HepG2 (cell line): Measurements from ENCODE around the gene NPHP4. TPM values are rescaled to one million over a fixed set of nuclear protein-coding genes. Genes with fewer than 3 reads are reported as not detected.

Experiments used
- ATF7 ChIP-seq, 2 experiments: fragments of 450-650 bp in 1 of 2; sonication (generic) in 1 of 2; formaldehyde crosslinking in 1 of 2; IDR thresholded peaks; 2 replicates each; pipeline versions ENCODE4 v1.4.0 to v1.6.1; 2016 to 2020; ENCODE audit warnings: antibody characterized with exemption in 1 of 2, mild to moderate bottlenecking in 1 of 2, missing genetic modification reagents in 1 of 2
- ATF7-NPFF ChIP-seq: sonication (generic); formaldehyde crosslinking; IDR thresholded peaks from 2 replicates; pipeline ENCODE4 v1.8.1; 2023; ENCODE audit warnings: mild to moderate bottlenecking, low read depth, missing genetic modification reagents, moderate library complexity
- BRCA1 ChIP-seq: sonication (generic); formaldehyde crosslinking; IDR thresholded peaks from 2 replicates; pipeline ENCODE4 v1.4.0; 2020; ENCODE audit warnings: missing genetic modification reagents
- MAZ ChIP-seq, 2 experiments: sonication (generic) in 1 of 2; formaldehyde crosslinking in 1 of 2; IDR thresholded peaks; 2 replicates each; pipeline versions ENCODE4 v1.5.0 to v1.6.1; 2012 to 2020; ENCODE audit warnings: low read depth in 2 of 2, mild to moderate bottlenecking in 2 of 2, borderline replicate concordance in 1 of 2, improper control_type of control experiment in 1 of 2, low read length in 1 of 2, missing genetic modification reagents in 1 of 2, moderate library complexity in 1 of 2
- NFATC3 ChIP-seq: sonication (generic); formaldehyde crosslinking; IDR thresholded peaks from 2 replicates; pipeline ENCODE4 v1.5.1; 2020; ENCODE audit warnings: mild to moderate bottlenecking, missing genetic modification reagents
- RFXAP ChIP-seq: sonication (generic); formaldehyde crosslinking; IDR thresholded peaks from 2 replicates; pipeline ENCODE4 v1.4.0; 2020; ENCODE audit warnings: missing genetic modification reagents, borderline replicate concordance
- RNF2 ChIP-seq: fragments of 450-650 bp; conservative IDR thresholded peaks from 2 replicates; pipeline ENCODE4 v1.6.1; 2016; ENCODE audit warnings: low read depth
- SNAI1 ChIP-seq: sonication (generic); formaldehyde crosslinking; IDR thresholded peaks from 2 replicates; pipeline ENCODE4 v1.5.0; 2020; ENCODE audit warnings: mild to moderate bottlenecking, missing genetic modification reagents, borderline replicate concordance
- SP4 ChIP-seq: sonication (generic); formaldehyde crosslinking; IDR thresholded peaks from 2 replicates; pipeline ENCODE4 v1.8.1; 2023; ENCODE audit warnings: mild to moderate bottlenecking, missing genetic modification reagents
- TBX2 ChIP-seq: sonication (generic); formaldehyde crosslinking; IDR thresholded peaks from 2 replicates; pipeline ENCODE4 v1.5.0; 2020; ENCODE audit warnings: missing genetic modification reagents, mild to moderate bottlenecking, borderline replicate concordance
- YEATS2 ChIP-seq: sonication (generic); formaldehyde crosslinking; IDR thresholded peaks from 2 replicates; pipeline ENCODE4 v1.4.0; 2020; ENCODE audit warnings: missing genetic modification reagents, borderline replicate concordance
- ZNF225 ChIP-seq: sonication (generic); formaldehyde crosslinking; IDR thresholded peaks from 2 replicates; pipeline ENCODE4 v1.4.0; 2020; ENCODE audit warnings: mild to moderate bottlenecking, missing genetic modification reagents
- ZNF563 ChIP-seq: sonication (generic); formaldehyde crosslinking; IDR thresholded peaks from 2 replicates; pipeline ENCODE4 v1.8.0; 2022; ENCODE audit warnings: mild to moderate bottlenecking, moderate library complexity, missing genetic modification reagents
- ZNF674 ChIP-seq: sonication (generic); formaldehyde crosslinking; IDR thresholded peaks from 2 replicates; pipeline ENCODE4 v1.5.0; 2020; ENCODE audit warnings: low read depth, mild to moderate bottlenecking, missing genetic modification reagents
- ZNF7 ChIP-seq: IDR thresholded peaks from 2 replicates; pipeline ENCODE4 v1.6.1; 2016; ENCODE audit warnings: missing biosample characterization, missing genetic modification reagents
- polyA plus RNA-seq, 8 experiments: library from polyadenylated mRNA; depleted of rRNA in 3 of 8; stranded (reverse) in 7 of 8; unstranded in 1 of 8; fragments of >200 nt; fragmentation: Illumina TruSeq in 4 of 8; extraction: Trizol in 4 of 8; gene quantifications; 2 replicates each; pipeline versions ENCODE4 v1.2.1 to v1.2.3, GENCODE V29; 2011 to 2016; ENCODE audit warnings: low read depth in 4 of 8, missing spikeins in 1 of 8, mixed read lengths in 1 of 8; ENCODE audit not compliant: insufficient read depth in 1 of 8
- total RNA-seq, 5 experiments: library from RNA; depleted of rRNA; stranded (reverse); fragments of >200 nt; fragmentation: Illumina TruSeq; extraction: Trizol; gene quantifications; 2 replicates each; pipeline ENCODE4 v1.2.3, GENCODE V29; 2016; ENCODE audit warnings: low read depth in 1 of 5
- TF ChIP-seq, protein P1 (sequence below): sonication (generic); formaldehyde crosslinking; IDR thresholded peaks from 2 replicates; pipeline ENCODE4 v1.5.0; 2020; ENCODE audit warnings: mild to moderate bottlenecking, missing genetic modification reagents
- TF ChIP-seq, protein P2 (sequence below): sonication (generic); formaldehyde crosslinking; IDR thresholded peaks from 2 replicates; pipeline ENCODE4 v1.4.0; 2020; ENCODE audit warnings: missing genetic modification reagents; ENCODE audit errors: not compliant biosample characterization
- TF ChIP-seq, protein P3 (sequence below): sonication (generic); formaldehyde crosslinking; IDR thresholded peaks from 2 replicates; pipeline ENCODE4 v1.8.0; 2022; ENCODE audit warnings: missing genetic modification reagents, mild to moderate bottlenecking, borderline replicate concordance
- TF ChIP-seq, protein P4 (sequence below): sonication (generic); formaldehyde crosslinking; IDR thresholded peaks from 2 replicates; pipeline ENCODE4 v1.5.1; 2020; ENCODE audit warnings: missing genetic modification reagents, mild to moderate bottlenecking, borderline replicate concordance

NPHP4 gene
- total and polyA plus RNA-seq, 2 of the 13 experiments (the other 11 are each of a cell fraction or from before 2014, with no cell fraction given), result 4.4 to 6.8 TPM

DNA sequence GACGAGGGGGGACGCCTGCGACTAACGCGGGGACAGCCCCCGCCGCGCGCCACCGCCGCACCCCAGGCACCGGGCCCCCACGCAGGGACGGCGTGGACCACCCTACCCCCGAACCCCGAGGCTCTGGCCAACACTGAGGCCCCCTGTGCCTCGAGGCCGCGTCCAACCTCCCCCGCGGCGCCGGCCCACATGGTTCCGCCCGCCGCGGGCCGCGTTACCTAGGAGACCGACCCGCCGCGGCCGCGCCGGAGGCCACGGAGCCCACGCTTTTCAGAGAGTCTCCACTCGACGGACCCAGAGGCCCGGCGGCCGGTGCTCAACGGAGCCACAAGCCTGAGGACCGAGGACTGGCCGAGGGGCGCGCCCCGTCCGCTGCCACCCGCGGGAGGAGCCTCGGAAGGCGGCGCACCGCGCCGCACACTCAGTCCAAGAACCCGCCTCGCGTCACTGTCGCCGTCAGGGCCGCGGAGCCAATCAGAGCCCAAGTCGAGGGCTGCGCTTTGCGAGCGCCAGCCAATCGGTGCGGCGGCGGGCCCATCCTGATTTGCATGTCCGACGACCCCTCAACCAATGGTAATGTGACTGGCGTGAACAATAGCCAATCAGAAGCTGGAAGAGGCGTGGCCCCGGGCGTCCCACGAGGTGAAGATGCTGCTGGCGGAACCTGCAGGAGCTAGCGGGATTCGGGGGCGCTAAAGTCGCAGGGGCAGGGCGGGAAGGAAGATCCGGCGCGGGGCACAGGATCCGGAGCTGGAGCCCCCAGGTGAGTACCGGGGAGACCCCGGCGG lies at the start of gene NPHP4 (continued):
- TF ChIP-seq MAZ (IDR thresholded peaks at IDR 0.05; ENCODE audit: borderline replicate concordance, low read depth, low read length) (no peak), MAZ (CRISPR knock-in tag; IDR thresholded peaks at IDR 0.05; ENCODE audit: low read depth) (0 out of 2 replicates have a peak, but pooled peaks have one; percentile 32), SNAI1 (CRISPR knock-in tag) (0 out of 2 replicates have a peak, but pooled peaks have one; percentile 47), ZNF225 (CRISPR knock-in tag) (no peak), ZNF7 (CRISPR knock-in tag) (no peak), NFATC3 (CRISPR knock-in tag) (0 out of 2 replicates have a peak, but pooled peaks have one; percentile 41), BRCA1 (CRISPR knock-in tag) (0 out of 2 replicates have a peak, but pooled peaks have one; percentile 23), ATF7 (IDR thresholded peaks at IDR 0.05) (peak; percentile 58; the same call in 1 of the 2 replicates), ATF7 (CRISPR knock-in tag; IDR thresholded peaks at IDR 0.05) (no peak), YEATS2 (CRISPR knock-in tag) (peak; percentile 39), ZNF563 (no peak), ZNF674 (CRISPR knock-in tag) (no peak), SP4 (peak; percentile 96), TBX2 (CRISPR knock-in tag) (peak; percentile 68), RFXAP (CRISPR knock-in tag) (peak; percentile 96), RNF2 (peak; percentile 73; the same call in 1 of the 2 replicates), ATF7-NPFF (CRISPR knock-in tag) (no peak)
- TF ChIP-seq, protein P1, sequence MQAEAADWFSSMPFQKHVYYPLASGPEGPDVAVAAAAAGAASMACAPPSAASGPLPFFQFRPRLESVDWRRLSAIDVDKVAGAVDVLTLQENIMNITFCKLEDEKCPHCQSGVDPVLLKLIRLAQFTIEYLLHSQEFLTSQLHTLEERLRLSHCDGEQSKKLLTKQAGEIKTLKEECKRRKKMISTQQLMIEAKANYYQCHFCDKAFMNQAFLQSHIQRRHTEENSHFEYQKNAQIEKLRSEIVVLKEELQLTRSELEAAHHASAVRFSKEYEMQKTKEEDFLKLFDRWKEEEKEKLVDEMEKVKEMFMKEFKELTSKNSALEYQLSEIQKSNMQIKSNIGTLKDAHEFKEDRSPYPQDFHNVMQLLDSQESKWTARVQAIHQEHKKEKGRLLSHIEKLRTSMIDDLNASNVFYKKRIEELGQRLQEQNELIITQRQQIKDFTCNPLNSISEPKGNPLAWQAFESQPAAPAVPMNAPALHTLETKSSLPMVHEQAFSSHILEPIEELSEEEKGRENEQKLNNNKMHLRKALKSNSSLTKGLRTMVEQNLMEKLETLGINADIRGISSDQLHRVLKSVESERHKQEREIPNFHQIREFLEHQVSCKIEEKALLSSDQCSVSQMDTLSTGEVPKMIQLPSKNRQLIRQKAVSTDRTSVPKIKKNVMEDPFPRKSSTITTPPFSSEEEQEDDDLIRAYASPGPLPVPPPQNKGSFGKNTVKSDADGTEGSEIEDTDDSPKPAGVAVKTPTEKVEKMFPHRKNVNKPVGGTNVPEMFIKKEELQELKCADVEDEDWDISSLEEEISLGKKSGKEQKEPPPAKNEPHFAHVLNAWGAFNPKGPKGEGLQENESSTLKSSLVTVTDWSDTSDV (CRISPR knock-in tag), result peak; percentile 11; the same call in 1 of the 2 replicates
- TF ChIP-seq, protein P2, sequence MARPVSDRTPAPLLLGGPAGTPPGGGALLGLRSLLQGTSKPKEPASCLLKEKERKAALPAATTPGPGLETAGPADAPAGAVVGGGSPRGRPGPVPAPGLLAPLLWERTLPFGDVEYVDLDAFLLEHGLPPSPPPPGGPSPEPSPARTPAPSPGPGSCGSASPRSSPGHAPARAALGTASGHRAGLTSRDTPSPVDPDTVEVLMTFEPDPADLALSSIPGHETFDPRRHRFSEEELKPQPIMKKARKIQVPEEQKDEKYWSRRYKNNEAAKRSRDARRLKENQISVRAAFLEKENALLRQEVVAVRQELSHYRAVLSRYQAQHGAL, result no peak
- TF ChIP-seq, protein P3, sequence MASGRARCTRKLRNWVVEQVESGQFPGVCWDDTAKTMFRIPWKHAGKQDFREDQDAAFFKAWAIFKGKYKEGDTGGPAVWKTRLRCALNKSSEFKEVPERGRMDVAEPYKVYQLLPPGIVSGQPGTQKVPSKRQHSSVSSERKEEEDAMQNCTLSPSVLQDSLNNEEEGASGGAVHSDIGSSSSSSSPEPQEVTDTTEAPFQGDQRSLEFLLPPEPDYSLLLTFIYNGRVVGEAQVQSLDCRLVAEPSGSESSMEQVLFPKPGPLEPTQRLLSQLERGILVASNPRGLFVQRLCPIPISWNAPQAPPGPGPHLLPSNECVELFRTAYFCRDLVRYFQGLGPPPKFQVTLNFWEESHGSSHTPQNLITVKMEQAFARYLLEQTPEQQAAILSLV (CRISPR knock-in tag), result peak; percentile 39; the same call in 1 of the 2 replicates
- TF ChIP-seq, protein P4, sequence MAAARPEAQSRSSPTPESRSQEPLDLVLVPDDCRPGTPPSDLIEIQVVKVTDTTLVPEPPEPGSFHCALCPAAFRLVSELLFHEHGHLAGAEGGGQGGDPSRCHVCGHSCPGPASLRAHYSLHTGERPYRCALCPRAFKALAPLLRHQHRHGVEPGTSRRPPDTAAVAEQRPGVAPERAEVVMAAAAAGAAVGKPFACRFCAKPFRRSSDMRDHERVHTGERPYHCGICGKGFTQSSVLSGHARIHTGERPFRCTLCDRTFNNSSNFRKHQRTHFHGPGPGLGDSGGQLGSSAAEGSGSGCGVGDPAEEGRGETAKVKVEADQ (CRISPR knock-in tag), result peak; percentile 20; the same call in 1 of the 2 replicates
